ENCODE measurements around the gene SIN3A.

SIN3A gene

GRCh38 chr15:75468913-75469598 is 17.6 kb upstream of the SIN3A start:
- TF ChIP-seq, protein P1, sequence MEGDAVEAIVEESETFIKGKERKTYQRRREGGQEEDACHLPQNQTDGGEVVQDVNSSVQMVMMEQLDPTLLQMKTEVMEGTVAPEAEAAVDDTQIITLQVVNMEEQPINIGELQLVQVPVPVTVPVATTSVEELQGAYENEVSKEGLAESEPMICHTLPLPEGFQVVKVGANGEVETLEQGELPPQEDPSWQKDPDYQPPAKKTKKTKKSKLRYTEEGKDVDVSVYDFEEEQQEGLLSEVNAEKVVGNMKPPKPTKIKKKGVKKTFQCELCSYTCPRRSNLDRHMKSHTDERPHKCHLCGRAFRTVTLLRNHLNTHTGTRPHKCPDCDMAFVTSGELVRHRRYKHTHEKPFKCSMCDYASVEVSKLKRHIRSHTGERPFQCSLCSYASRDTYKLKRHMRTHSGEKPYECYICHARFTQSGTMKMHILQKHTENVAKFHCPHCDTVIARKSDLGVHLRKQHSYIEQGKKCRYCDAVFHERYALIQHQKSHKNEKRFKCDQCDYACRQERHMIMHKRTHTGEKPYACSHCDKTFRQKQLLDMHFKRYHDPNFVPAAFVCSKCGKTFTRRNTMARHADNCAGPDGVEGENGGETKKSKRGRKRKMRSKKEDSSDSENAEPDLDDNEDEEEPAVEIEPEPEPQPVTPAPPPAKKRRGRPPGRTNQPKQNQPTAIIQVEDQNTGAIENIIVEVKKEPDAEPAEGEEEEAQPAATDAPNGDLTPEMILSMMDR (IDR thresholded peaks at IDR 0.05; ENCODE audit: low read depth, low read length, missing control alignments): no peak
- no peak overlapping the region for H3K4me3 ChIP-seq (ENCODE audit: low read depth, low read length)
- in situ Hi-C loops (cut with HindIII; ENCODE audit: low sequenced_read_pairs): loop anchor here (25.0 kb wide), 1 partner anchor 168 kb away; the partner anchor contains the start of genes IMP3, SNUPN and SNX33
- no peak for DNase-seq (ENCODE audit: low read depth)

DNA sequence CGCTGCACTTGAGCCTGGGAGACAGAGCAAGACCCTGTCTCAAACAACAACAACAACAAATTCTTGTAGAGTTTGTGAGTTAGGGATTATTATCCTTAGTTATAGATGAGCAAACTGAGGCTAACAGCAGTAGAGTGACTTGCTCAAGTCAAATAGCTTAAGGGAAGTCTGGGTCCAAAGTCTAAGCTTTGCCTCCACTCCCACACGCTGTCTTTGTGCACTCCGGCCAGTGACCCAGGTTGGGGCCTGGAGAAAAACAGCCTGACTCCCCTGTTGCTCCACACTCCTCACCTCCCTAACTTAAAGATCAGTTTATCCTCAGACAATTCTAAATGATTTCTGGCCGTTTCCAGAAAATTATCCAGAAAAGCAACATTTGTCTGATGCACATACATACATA is 9.2 kb upstream of the SIN3A start:
- no peak overlapping the region for H3K4me3 ChIP-seq (ENCODE audit: low read depth, low read length)
- TF ChIP-seq, protein P1 (IDR thresholded peaks at IDR 0.05; ENCODE audit: low read depth, low read length, missing control alignments): no peak
- DNase-seq (ENCODE audit: low read depth): no peak
- in situ Hi-C loops (cut with HindIII; ENCODE audit: low sequenced_read_pairs): loop anchor here (25.0 kb wide), 1 partner anchor 177 kb away; the partner anchor contains the start of genes IMP3, SNUPN and SNX33

DNA sequence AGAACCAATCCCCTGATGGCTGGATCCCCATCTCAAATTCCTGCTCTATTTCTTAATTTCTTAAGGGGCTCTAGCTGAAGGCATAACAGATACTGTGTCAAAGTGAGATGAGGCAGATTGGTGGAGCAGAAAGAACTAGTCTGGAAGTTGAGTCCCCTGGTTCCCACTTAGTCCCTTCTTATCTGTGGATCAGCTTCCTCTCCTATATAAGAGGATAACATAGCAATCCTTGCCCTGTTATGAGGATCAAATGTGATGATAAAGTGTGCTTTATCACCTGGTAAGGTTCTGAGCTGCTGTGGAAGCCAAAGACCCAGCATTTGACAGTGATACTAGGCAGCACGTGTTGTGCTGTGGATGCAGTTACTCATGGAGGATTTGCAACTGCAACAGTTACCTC is 8.1 kb upstream of the SIN3A start:
- TF ChIP-seq, protein P1 (IDR thresholded peaks at IDR 0.05; ENCODE audit: low read depth, low read length, missing control alignments): no peak
- in situ Hi-C loops (cut with HindIII; ENCODE audit: low sequenced_read_pairs): loop anchor here (25.0 kb wide), 1 partner anchor 178 kb away; the partner anchor contains the start of genes IMP3, SNUPN and SNX33

DNA sequence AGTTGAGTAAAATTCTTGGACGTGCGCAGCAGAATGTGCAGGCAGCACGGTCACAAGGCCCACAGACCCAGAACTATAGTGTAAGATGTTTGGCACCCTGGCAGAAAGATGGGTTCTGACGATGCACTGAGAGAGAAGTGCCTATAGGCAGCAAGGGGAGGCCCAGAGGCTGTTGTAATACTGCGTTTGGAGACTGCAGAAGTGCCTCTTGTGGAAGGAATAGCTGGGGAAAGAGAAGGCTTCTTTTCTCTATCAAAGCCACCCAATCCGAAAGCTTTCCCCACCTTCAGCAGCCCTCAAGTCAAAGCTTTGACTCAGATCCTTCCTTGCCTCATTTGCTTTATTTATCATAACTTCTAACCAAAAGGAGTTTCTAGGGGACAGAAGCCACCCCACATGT is 5.2 kb upstream of the SIN3A start:
- in situ Hi-C loops (cut with HindIII; ENCODE audit: low sequenced_read_pairs): loop anchor here (25.0 kb wide), 1 partner anchor 181 kb away; the partner anchor contains the start of genes IMP3, SNUPN and SNX33
- H3K4me3 ChIP-seq (ENCODE audit: low read depth, low read length): peak overlapping the region; percentile 93
- TF ChIP-seq, protein P1 (IDR thresholded peaks at IDR 0.05; ENCODE audit: low read depth, low read length, missing control alignments): no peak
- no peak for DNase-seq (ENCODE audit: low read depth)

More for the DNA sequence above, 8.1 kb upstream of the SIN3A start:
- no peak for DNase-seq (ENCODE audit: low read depth)
- no peak overlapping the region for H3K4me3 ChIP-seq (ENCODE audit: low read depth, low read length)

DNA sequence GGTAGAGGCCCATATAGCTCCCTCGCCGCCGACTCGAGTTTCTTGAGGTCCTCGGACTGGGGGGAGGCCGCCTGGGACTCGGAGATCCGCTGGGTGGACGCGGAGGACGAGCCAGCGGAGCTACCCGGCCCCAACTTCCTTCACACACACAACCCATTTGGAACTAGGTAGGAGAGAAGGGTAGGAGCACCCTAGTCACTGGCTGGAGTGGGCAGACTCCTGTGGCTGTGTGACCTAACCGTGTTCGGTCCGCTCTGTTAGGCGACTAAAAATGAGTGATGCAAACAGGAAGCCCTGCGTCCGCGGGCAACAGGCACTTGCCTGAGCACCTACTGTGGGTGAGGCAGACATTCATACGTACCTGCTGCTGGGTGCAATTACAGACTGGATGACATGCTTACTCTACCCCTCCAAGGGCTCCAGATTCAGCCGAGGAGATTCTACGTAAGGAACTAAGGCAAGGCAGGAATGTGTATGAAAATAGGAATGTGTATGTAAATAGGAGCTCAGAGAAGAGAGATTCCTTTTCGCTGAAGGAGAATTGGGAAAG is 4.6 kb upstream of the SIN3A start:
- H3K4me3 ChIP-seq (ENCODE audit: low read depth, low read length): peak overlapping the region; percentile 93
- in situ Hi-C loops (cut with HindIII; ENCODE audit: low sequenced_read_pairs): loop anchor here (25.0 kb wide), 1 partner anchor 181 kb away; the partner anchor contains the start of genes IMP3, SNUPN and SNX33
- TF ChIP-seq, protein P1 (IDR thresholded peaks at IDR 0.05; ENCODE audit: low read depth, low read length, missing control alignments): no peak
- no peak for DNase-seq (ENCODE audit: low read depth)

GRCh38 chr15:75455424-75455981 is 4.0 kb upstream of the SIN3A start:
- DNase-seq (ENCODE audit: low read depth): no peak
- in situ Hi-C loops (cut with HindIII; ENCODE audit: low sequenced_read_pairs): loop anchor here (25.0 kb wide), 1 partner anchor 182 kb away; the partner anchor contains the start of genes IMP3, SNUPN and SNX33
- TF ChIP-seq, protein P1 (IDR thresholded peaks at IDR 0.05; ENCODE audit: low read depth, low read length, missing control alignments): no peak
- H3K4me3 ChIP-seq (ENCODE audit: low read depth, low read length): peak overlapping the region; percentile 93
